ENCODE measurements around the gene EPB41. TPM values are rescaled to one million over a fixed set of nuclear protein-coding genes. Genes with fewer than 3 reads are reported as not detected.
"Not testable (repeated sequence)": the region's sequence is repeated elsewhere in the genome, so short reads cannot be mapped to it uniquely, and the experiment has no call there.

The EPB41 gene
- total RNA-seq, 1 donor from 2014 or later: 82.6 TPM

DNA sequence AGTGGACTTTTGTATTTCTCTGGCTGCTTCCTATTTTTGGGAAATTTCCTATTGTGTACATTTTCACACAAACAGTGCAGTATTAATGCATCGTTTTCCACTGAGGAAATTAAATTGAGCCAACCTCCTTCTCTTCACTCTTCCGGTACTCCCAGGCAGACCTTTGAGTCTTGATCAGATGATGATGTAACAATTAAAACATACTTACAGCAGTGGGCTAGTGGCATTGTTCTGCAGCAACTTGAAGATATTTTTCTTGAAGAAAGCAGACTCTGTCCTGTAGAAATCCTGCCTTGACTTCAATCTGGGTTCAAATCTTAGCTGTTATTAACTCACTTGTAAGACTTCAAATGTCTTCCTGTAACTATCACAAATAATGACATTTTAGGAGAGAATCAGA is 228.3 kb downstream of the EPB41 start:
- Mint-ChIP-seq H3K36me3 (ENCODE audit: low read depth, unreplicated experiment) (peaks cover 24% of the 10 kb centered on the region), H3K4me3 (ENCODE audit: unreplicated experiment) (no peak overlapping the region), H3K9me3 (ENCODE audit: unreplicated experiment) (no peaks in the 10 kb centered on the region), H3K27me3 (ENCODE audit: unreplicated experiment) (peaks cover 4% of the 10 kb centered on the region), H3K27ac (ENCODE audit: unreplicated experiment) (peak overlapping the region; percentile 2), H3K4me1 (ENCODE audit: unreplicated experiment) (no peaks in the 10 kb centered on the region)
- no peak for TF ChIP-seq CTCF (IDR thresholded peaks at IDR 0.05; ENCODE audit: unreplicated experiment)
- DNase-seq (ENCODE audit: low spot score): no peak

- peaks cover 6% of the 10 kb centered on the region for H3K27me3 Mint-ChIP-seq (ENCODE audit: unreplicated experiment)
- DNase-seq (ENCODE audit: low spot score): no peak
- peaks cover 39% of the 10 kb centered on the region for H3K36me3 Mint-ChIP-seq (ENCODE audit: low read depth, unreplicated experiment)
- no peaks in the 10 kb centered on the region for H3K9me3 Mint-ChIP-seq (ENCODE audit: unreplicated experiment)
- no peak overlapping the region for H3K4me3 Mint-ChIP-seq (ENCODE audit: unreplicated experiment)
- no peaks in the 10 kb centered on the region for H3K4me1 Mint-ChIP-seq (ENCODE audit: unreplicated experiment)
- H3K27ac Mint-ChIP-seq (ENCODE audit: unreplicated experiment): no peak overlapping the region
- no peak for TF ChIP-seq CTCF (IDR thresholded peaks at IDR 0.05; ENCODE audit: unreplicated experiment)
Observed at GRCh38 chr1:29144178-29144577, 229.8 kb downstream of the EPB41 start.

- H3K36me3 Mint-ChIP-seq (ENCODE audit: low read depth, unreplicated experiment): peaks cover 50% of the 10 kb centered on the region
- no peaks in the 10 kb centered on the region for H3K9me3 Mint-ChIP-seq (ENCODE audit: unreplicated experiment)
- H3K4me3 Mint-ChIP-seq (ENCODE audit: unreplicated experiment): no peak overlapping the region
- H3K4me1 Mint-ChIP-seq (ENCODE audit: unreplicated experiment): no peaks in the 10 kb centered on the region
- peak overlapping the region; percentile 65 for H3K27ac Mint-ChIP-seq (ENCODE audit: unreplicated experiment)
- H3K27me3 Mint-ChIP-seq (ENCODE audit: unreplicated experiment): peaks cover 6% of the 10 kb centered on the region
- no peak for DNase-seq (ENCODE audit: low spot score)
- TF ChIP-seq CTCF (IDR thresholded peaks at IDR 0.05; ENCODE audit: unreplicated experiment): no peak
Observed at GRCh38 chr1:29145739-29146437, 231.5 kb downstream of the EPB41 start.

- H3K4me3 Mint-ChIP-seq (ENCODE audit: unreplicated experiment): peak overlapping the region; percentile 71
Observed at GRCh38 chr1:29148656-29149491, 234.5 kb downstream of the EPB41 start.

DNA sequence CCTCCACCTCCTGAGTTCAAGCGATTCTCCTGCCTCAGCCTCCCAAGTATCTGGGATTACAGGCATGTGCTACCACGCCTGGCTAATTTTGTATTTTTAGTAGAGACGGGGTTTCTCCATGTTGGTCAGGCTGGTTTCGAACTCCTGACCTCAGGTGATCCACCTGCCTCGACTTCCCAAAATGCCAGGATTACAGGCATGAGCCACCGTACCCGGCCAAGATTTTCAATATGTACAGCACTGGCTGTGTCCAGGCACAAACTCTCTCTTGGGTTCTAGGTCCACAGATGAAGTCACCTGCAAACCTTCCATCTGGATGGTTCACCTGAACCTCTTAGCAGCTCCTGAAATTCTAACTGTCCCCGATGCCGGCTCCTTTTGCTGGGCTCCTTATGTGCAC is 236.0 kb downstream of the EPB41 start:
- H3K9me3 Mint-ChIP-seq (ENCODE audit: unreplicated experiment); H3K4me3 Mint-ChIP-seq (ENCODE audit: unreplicated experiment); H3K4me1 Mint-ChIP-seq (ENCODE audit: unreplicated experiment); H3K27me3 Mint-ChIP-seq (ENCODE audit: unreplicated experiment); DNase-seq (ENCODE audit: low spot score); H3K27ac Mint-ChIP-seq (ENCODE audit: unreplicated experiment): not testable (repeated sequence)
- H3K36me3 Mint-ChIP-seq (ENCODE audit: low read depth, unreplicated experiment): peaks cover 60% of the 10 kb centered on the region

More at GRCh38 chr1:29148656-29149491, 234.5 kb downstream of the EPB41 start:
- Mint-ChIP-seq H3K36me3 (ENCODE audit: low read depth, unreplicated experiment) (peaks cover 61% of the 10 kb centered on the region), H3K27me3 (ENCODE audit: unreplicated experiment) (peaks cover 5% of the 10 kb centered on the region), H3K9me3 (ENCODE audit: unreplicated experiment) (no peaks in the 10 kb centered on the region), H3K27ac (ENCODE audit: unreplicated experiment) (no peak overlapping the region), H3K4me1 (ENCODE audit: unreplicated experiment) (no peaks in the 10 kb centered on the region)
- TF ChIP-seq CTCF (IDR thresholded peaks at IDR 0.05; ENCODE audit: unreplicated experiment): no peak
- DNase-seq (ENCODE audit: low spot score): no peak

Measured in endothelial cell (in vitro differentiated cells).